ENCODE data around the gene TRIB2.

Gene TRIB2

DNA sequence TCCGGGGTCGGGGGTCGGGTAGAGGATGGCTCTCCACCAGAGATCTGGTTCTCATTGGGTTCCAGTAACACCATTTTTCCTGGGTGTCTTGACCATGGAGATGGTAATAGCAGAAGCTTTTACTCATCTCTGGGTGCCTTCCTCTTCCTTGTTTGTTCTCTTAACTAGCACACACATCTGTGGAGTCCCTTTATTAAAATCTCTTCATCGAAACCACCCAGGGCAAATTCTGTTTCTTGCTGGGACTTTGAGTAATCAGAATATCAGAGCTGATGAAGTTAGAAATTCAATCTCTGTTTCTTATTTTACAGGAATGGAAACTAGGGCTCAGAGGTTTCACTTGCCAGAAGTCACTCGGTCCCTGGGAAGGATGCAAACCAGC, 15.0 kb upstream of the TRIB2 start:
- DNase-seq, result no peak

GRCh38 chr2:12702168-12703121, 14.3 kb upstream of the TRIB2 start:
- peak; percentile 41 for DNase-seq

GRCh38 chr2:12704378-12704777, 12.4 kb upstream of the TRIB2 start:
- no peak for DNase-seq

GRCh38 chr2:12705230-12705629, 11.5 kb upstream of the TRIB2 start:
- no peak for DNase-seq

DNA sequence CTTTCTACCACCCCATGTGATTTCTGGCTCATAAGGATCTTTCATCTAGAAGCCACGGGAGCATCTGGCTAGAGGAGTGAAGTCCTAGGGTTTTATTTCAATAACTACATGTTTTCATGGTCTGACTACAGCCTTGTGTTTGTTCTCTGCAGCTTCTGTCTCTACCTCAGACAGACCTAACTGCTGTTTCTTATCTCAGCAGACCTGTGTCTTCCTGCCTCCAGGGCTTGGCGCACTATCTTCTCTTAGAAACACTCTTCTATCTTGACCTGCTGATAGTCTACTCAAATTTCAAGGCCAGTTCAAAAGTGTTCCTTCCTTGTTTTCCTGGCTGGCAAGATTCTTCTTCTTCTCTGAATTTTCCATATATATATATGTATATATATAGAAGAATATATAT, 11.0 kb upstream of the TRIB2 start:
- no peak for DNase-seq

GRCh38 chr2:12708508-12709206, 8.1 kb upstream of the TRIB2 start:
- DNase-seq, result no peak

DNA sequence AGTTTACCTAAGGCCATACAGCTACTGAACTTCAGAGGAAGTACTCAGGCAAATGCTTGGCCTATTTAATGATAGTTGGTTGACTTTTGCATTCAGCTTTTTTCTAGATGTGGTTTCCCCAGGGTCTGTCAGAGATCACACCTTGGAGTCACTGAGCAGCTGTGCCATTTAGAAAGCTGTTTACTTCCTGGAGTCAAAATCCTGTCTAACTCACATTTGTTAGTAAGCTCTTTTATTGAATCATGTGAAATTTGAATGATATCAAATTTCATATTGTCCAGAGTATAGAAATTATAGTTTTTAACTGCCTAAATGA, 7.6 kb upstream of the TRIB2 start:
- DNase-seq, result no peak

DNA sequence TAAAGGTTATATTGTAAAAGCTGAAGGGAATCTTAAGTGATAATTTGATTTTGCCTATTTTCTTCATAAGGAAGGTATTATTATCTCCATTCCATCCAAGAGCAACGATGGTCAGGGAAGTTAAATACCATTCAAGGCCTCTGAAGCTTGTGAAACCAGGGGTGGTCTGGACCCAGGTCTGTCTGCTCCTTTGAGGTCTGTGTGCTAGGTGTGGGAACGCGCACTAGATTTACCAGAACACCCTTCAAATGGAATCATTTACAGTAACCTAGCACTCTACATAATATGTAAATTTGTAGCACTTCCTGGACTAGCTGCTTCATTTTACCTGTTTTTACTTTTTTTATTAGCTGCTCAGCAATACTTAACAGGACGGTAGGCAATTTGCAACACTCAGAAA, 6.4 kb upstream of the TRIB2 start:
- DNase-seq, result no peak

DNA sequence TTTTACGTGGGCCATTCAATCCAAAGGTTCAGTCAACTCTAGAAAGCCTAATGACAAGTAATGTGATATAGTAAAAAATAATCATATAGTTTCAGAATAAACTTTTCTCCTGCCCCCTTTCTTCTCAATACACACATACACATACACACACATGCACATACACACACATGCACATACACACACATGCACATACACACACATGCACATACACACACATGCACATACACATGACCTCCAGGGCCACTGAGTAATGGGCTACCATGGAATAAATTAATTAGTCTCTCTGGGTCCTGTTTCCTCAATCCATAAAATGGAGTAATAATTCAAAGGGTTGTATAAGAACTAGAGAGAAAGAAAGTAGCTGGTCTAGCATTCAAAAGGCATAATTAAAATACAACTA, 5.4 kb upstream of the TRIB2 start:
- DNase-seq, result no peak

- DNase-seq, result no peak
Measured at GRCh38 chr2:12712881-12713280, 3.9 kb upstream of the TRIB2 start.

- DNase-seq, result no peak
Measured at GRCh38 chr2:12714391-12715221, 2.1 kb upstream of the TRIB2 start.

- DNase-seq, result no peak
Measured at GRCh38 chr2:12715258-12716031, 1.3 kb upstream of the TRIB2 start.

DNA sequence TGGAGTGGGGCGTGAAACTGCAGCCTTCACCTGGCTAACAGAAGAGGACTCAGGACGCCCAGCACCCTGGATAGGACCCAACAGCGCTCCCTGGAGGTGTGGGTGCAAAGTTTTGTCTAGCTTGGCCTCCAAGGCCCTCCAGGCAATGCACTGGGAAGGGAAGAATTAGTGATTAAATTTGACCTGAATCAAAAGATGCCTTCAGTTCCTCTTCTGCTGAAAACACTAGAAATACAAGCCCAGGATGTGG, 779 bp upstream of the TRIB2 start:
- peak; percentile 84 for DNase-seq

DNA sequence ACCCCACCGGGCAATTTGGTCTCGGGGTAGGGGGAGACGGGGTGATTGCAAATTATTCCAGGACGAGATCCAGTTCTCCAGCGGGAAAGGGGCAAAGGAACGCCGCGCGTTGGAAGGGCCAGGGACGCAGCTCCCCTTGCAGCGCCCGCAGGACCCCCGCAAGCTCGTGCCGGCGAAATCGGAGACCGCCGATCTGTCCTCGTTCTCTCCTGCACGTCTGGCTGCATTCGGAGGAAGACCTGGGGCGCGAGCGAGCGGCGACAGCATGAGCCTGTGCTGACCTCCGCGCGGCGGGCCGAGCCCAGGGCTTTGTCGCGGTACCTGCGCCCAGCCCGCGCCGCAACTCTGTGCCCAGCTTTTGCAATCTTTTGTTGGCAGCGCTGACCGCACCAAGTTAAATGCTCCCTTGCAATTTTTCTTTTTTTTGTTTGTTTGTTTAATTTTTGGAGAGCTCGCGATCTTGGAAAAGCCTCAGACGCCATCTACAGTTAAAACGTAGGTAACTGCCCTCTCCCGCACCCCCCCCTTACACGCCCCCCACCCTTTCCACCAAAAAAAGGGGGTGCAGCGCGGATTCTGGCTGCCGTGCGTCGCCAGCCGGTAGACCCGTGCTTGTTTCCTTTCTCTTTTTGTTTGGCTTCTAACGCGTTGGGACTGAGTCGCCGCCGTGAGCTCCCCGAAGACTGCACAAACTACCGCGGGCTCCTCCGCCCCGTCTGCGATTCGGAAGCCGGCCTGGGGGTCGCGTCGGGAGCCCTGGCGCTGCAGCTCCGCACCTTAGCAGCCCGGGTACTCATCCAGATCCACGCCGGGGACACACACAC, 667 bp downstream of the TRIB2 start:
- DNase-seq, result peak; percentile 62

DNA sequence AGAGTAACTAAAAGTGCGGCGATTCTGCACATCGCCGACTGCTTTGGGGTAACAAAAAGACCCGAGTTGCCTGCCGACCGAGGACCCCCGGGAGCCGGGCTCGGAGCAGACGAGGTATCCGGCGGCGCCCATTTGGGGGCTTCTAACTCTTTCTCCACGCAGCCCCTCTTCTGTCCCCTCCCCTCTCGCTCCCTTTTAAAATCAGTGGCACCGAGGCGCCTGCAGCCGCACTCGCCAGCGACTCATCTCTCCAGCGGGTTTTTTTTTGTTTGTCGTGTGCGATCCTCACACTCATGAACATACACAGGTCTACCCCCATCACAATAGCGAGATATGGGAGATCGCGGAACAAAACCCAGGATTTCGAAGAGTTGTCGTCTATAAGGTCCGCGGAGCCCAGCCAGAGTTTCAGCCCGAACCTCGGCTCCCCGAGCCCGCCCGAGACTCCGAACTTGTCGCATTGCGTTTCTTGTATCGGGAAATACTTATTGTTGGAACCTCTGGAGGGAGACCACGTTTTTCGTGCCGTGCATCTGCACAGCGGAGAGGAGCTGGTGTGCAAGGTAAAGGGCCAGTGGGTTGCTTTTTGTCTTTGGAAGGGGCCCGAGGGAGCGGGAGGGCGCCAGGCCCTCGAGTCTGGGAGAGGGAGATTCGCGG, 1.4 kb downstream of the TRIB2 start:
- peak; percentile 46 for DNase-seq

- peak; percentile 46 for DNase-seq
Measured at GRCh38 chr2:12718711-12719399, 2.1 kb downstream of the TRIB2 start.

GRCh38 chr2:12719400-12720277, 2.9 kb downstream of the TRIB2 start:
- DNase-seq, result no peak

- no peak for DNase-seq
Measured at GRCh38 chr2:12720278-12720620, 3.5 kb downstream of the TRIB2 start.

DNA sequence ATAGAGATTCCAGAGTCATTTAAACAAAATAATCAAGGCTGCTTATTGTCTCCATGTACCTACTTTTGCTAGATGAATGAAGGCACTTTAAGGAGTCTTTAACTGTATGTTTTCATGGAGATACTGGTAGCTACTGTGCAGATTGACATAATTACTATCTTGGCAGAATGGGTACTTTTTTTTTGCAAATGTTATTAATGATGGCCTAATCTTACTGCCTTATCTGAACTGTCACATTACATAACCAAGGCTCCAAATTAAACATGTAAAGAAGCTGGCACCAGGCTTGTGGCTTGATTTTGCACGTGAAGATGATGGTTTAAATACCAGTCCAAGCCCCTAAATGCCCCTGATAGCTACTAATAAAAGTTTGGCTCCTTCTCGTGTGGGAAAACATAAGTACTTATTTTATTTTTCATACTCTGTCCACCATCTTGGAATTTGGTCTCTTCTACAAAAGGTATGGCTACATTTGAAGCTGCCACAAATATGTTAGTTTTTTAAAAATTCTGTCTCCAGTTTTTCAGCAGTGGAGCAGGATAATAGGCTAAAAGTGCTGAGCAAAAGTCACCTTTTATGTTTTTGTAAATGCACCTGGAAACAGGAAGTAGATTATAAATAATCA, 4.1 kb downstream of the TRIB2 start:
- DNase-seq, result no peak

Measured in activated naive CD4-positive, alpha-beta T cell treated with anti-CD3 and anti-CD28 coated beads, Interleukin-2, amount 50 U/mL, for 16 hours (primary cell).